K562 (cell line): Measurements from ENCODE around the gene PPOX. TPM values are rescaled to one million over a fixed set of nuclear protein-coding genes. Genes with fewer than 3 reads are reported as not detected.

Experiments
- HNRNPK ChIP-seq: fragments of 200-400 bp; formaldehyde crosslinking; IDR thresholded peaks from one replicate; pipeline ENCODE4 v1.6.1; 2018; ENCODE audit warnings: mild to moderate bottlenecking, low read depth, low read length; ENCODE audit not compliant: poor library complexity, severe bottlenecking
- POLR2H ChIP-seq: IDR thresholded peaks from 2 replicates; pipeline ENCODE4 v1.6.1; 2016; ENCODE audit warnings: missing genetic modification characterization, low read depth, mild to moderate bottlenecking, control low read depth, missing compliant biosample characterization, moderate library complexity
- RCOR1 ChIP-seq, 2 experiments: IDR thresholded peaks; 2 replicates each; pipeline ENCODE4 v1.6.1; 2012; ENCODE audit warnings: low read depth in 2 of 2, low read length in 2 of 2, borderline replicate concordance in 1 of 2, improper control_type of control experiment in 1 of 2
- RFX5 ChIP-seq: IDR thresholded peaks from 2 replicates; pipeline ENCODE4 v1.6.1; 2011; ENCODE audit warnings: low read depth, mild to moderate bottlenecking, improper control_type of control experiment, low read length
- SIN3A ChIP-seq, 2 experiments: fragments of 150-350 bp in 1 of 2; IDR thresholded peaks; 2 replicates each; pipeline ENCODE4 v1.6.1; 2011 to 2016; ENCODE audit warnings: borderline replicate concordance in 2 of 2, low read depth in 2 of 2, low read length in 2 of 2, mild to moderate bottlenecking in 2 of 2, moderate library complexity in 2 of 2; ENCODE audit not compliant: control insufficient read depth in 1 of 2
- SMAD4 ChIP-seq: fragments of 250-450 bp; sonication (Bioruptor Pico); conservative IDR thresholded peaks from 2 replicates; pipeline ENCODE4 v1.8.0; 2021; ENCODE audit warnings: inconsistent platforms, mild to moderate bottlenecking, moderate library complexity
- TSC22D4 ChIP-seq: fragments of 450-650 bp; IDR thresholded peaks from 2 replicates; pipeline ENCODE4 v1.6.1; 2016; ENCODE audit warnings: missing genetic modification characterization, missing biosample characterization, control low read depth
- ZKSCAN1 ChIP-seq: fragments of 150-350 bp; IDR thresholded peaks from 2 replicates; pipeline ENCODE4 v1.6.1; 2016; ENCODE audit warnings: low read depth, low read length
- ZNF511 ChIP-seq: sonication (generic); formaldehyde crosslinking; IDR thresholded peaks from 2 replicates; pipeline ENCODE4 v1.8.0; 2022; ENCODE audit warnings: mild to moderate bottlenecking, missing genetic modification reagents
- ZNF830 ChIP-seq: fragments of 250-450 bp; sonication (Bioruptor Pico); IDR thresholded peaks from 2 replicates; pipeline ENCODE4 v1.5.0; 2021; ENCODE audit warnings: mild to moderate bottlenecking
- polyA plus RNA-seq, 8 experiments: library from polyadenylated mRNA; depleted of rRNA in 4 of 8; stranded (reverse) in 5 of 8; unstranded in 3 of 8; fragments of >200 nt; fragmentation: Nextera tagmentation in 2 of 8; fragmentation: Illumina TruSeq in 1 of 8; extraction: Ambion mirVana in 2 of 8; extraction: Trizol in 1 of 8; gene quantifications; 2 replicates each; pipeline versions ENCODE4 v1.2.1 to v1.2.3, GENCODE V29; 2011 to 2014; ENCODE audit warnings: inconsistent platforms in 1 of 8, missing spikeins in 1 of 8
- total RNA-seq, 7 experiments: library from RNA; depleted of rRNA in 6 of 7; stranded (reverse); fragments of >200 nt in 6 of 7; fragmentation: Illumina TruSeq in 2 of 7; extraction: Trizol in 2 of 7; gene quantifications; 2 replicates each; pipeline versions ENCODE4 v1.2.1 to v1.2.3, GENCODE V29; 2011 to 2021; ENCODE audit warnings: low replicate concordance in 1 of 7
- TF ChIP-seq, protein P1 (sequence below), 2 experiments: fragments of 450-650 bp; conservative IDR thresholded peaks; 2 replicates each; pipeline ENCODE4 v1.6.1; 2017; ENCODE audit warnings: mild to moderate bottlenecking in 2 of 2, moderate library complexity in 2 of 2
- TF ChIP-seq, protein P2 (sequence below): fragments of 250-450 bp; sonication (Bioruptor Pico); IDR thresholded peaks from 2 replicates; pipeline ENCODE4 v1.4.0; 2020; ENCODE audit warnings: mild to moderate bottlenecking
- TF ChIP-seq, protein P3 (sequence below), 2 experiments: IDR thresholded peaks; 2 replicates each; pipeline ENCODE4 v1.6.1; 2011; ENCODE audit warnings: borderline replicate concordance in 1 of 2, control low read depth in 1 of 2, low read depth in 1 of 2, low read length in 1 of 2, mild to moderate bottlenecking in 1 of 2, mixed read lengths in 1 of 2, moderate library complexity in 1 of 2; ENCODE audit not compliant: insufficient read depth in 1 of 2, insufficient read length in 1 of 2, poor library complexity in 1 of 2, severe bottlenecking in 1 of 2; ENCODE audit errors: extremely low read depth in 1 of 2
- TF ChIP-seq, protein P4 (sequence below): sonication (generic); formaldehyde crosslinking; IDR thresholded peaks from 2 replicates; pipeline ENCODE4 v1.9.0; 2022; ENCODE audit warnings: mild to moderate bottlenecking, missing genetic modification reagents
- TF ChIP-seq, protein P5 (sequence below): conservative IDR thresholded peaks from 2 replicates; pipeline ENCODE4 v1.6.1; 2011; ENCODE audit warnings: low read depth, mild to moderate bottlenecking, low read length; ENCODE audit not compliant: control insufficient read depth

Gene PPOX
- total and polyA plus RNA-seq, 9 of the 15 experiments (the other 6 are each of a cell fraction or from before 2014, with no cell fraction given), result 17.0 to 57.1 (median 38.9) TPM

DNA sequence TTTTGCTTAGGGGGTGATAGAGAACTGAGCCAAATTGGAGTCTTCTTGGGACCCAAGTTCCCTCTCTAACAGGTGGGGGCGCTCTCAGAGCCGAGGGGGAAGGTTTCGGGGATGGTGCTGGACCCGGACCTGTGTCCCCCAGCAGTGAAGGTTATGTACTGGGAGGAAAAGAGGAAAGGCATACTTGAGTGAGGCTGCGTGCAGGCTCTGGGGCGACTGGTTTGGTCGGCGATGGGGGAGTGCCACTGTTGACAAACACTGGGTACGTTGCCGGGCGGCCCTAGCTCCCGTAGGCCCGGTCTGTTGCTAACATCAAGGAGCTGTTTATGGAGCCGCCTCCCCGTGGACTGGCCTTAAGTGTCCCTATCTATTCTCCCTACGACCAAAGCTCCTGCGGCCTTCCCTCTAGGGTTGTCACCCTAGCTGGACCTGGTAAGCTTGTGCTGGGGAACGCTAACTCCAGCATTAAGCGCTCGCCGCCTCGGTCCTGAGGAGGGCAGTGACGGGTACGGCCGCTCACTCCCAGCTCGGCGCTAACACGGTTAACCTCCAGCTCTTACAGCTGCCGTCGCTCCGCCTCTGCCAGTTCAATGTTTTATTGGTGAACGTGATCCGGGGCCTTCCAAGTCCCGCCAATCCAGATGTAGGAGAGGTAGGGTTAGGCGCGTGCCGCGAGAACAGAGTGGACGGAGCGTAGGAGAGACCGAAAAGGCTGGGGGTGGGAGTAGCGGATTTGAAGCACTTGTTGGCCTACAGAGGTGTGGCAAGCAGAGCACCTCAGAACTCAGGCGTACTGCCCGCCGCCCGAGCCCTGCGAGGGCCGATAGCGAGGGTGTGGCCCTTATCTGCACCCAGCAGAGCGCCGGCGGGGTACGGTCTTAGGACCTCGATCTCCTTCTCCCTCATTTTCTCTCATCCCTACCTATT is at the start of gene PPOX (continued):
- TF ChIP-seq ZNF511 (CRISPR knock-in tag) (0 out of 2 replicates have a peak, but pooled peaks have one; percentile 1), RFX5 (0 out of 2 replicates have a peak, but pooled peaks have one; percentile 34), ZKSCAN1 (peak; percentile 36; the same call in 1 of the 2 replicates), SMAD4 (peak; percentile 96), RCOR1 (IDR thresholded peaks at IDR 0.05; ENCODE audit: borderline replicate concordance in 1 of 2, low read depth in 2 of 2, low read length in 2 of 2) (peak; percentile 94 to 97), SIN3A (IDR thresholded peaks at IDR 0.05; ENCODE audit: borderline replicate concordance in 2 of 2, control insufficient read depth in 1 of 2, low read depth in 2 of 2, low read length in 2 of 2) (peak; percentile 55 to 62; a peak in 1 of 4 replicates), ZNF830 (no peak), HNRNPK (no peak), TSC22D4 (tag) (no peak), POLR2H (tag) (peak; percentile 88)
- TF ChIP-seq, protein P1, sequence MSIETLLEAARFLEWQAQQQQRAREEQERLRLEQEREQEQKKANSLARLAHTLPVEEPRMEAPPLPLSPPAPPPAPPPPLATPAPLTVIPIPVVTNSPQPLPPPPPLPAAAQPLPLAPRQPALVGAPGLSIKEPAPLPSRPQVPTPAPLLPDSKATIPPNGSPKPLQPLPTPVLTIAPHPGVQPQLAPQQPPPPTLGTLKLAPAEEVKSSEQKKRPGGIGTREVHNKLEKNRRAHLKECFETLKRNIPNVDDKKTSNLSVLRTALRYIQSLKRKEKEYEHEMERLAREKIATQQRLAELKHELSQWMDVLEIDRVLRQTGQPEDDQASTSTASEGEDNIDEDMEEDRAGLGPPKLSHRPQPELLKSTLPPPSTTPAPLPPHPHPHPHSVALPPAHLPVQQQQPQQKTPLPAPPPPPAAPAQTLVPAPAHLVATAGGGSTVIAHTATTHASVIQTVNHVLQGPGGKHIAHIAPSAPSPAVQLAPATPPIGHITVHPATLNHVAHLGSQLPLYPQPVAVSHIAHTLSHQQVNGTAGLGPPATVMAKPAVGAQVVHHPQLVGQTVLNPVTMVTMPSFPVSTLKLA (conservative IDR thresholded peaks at IDR 0.05), result peak; percentile 80 to 92; a peak in 3 of 4 replicates
- TF ChIP-seq, protein P2, sequence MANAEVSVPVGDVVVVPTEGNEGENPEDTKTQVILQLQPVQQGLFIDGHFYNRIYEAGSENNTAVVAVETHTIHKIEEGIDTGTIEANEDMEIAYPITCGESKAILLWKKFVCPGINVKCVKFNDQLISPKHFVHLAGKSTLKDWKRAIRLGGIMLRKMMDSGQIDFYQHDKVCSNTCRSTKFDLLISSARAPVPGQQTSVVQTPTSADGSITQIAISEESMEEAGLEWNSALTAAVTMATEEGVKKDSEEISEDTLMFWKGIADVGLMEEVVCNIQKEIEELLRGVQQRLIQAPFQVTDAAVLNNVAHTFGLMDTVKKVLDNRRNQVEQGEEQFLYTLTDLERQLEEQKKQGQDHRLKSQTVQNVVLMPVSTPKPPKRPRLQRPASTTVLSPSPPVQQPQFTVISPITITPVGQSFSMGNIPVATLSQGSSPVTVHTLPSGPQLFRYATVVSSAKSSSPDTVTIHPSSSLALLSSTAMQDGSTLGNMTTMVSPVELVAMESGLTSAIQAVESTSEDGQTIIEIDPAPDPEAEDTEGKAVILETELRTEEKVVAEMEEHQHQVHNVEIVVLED (CRISPR knock-in tag), result no peak
- TF ChIP-seq, protein P3, sequence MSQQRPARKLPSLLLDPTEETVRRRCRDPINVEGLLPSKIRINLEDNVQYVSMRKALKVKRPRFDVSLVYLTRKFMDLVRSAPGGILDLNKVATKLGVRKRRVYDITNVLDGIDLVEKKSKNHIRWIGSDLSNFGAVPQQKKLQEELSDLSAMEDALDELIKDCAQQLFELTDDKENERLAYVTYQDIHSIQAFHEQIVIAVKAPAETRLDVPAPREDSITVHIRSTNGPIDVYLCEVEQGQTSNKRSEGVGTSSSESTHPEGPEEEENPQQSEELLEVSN (IDR thresholded peaks at IDR 0.05; ENCODE audit: borderline replicate concordance in 1 of 2, extremely low read depth in 1 of 2, insufficient read depth in 1 of 2, insufficient read length in 1 of 2, low read depth in 1 of 2, low read length in 1 of 2, poor library complexity in 1 of 2, severe bottlenecking in 1 of 2), result peak; percentile 81 to 85
- TF ChIP-seq, protein P4, sequence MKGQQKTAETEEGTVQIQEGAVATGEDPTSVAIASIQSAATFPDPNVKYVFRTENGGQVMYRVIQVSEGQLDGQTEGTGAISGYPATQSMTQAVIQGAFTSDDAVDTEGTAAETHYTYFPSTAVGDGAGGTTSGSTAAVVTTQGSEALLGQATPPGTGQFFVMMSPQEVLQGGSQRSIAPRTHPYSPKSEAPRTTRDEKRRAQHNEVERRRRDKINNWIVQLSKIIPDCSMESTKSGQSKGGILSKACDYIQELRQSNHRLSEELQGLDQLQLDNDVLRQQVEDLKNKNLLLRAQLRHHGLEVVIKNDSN, result peak; percentile 89
- TF ChIP-seq, protein P5, sequence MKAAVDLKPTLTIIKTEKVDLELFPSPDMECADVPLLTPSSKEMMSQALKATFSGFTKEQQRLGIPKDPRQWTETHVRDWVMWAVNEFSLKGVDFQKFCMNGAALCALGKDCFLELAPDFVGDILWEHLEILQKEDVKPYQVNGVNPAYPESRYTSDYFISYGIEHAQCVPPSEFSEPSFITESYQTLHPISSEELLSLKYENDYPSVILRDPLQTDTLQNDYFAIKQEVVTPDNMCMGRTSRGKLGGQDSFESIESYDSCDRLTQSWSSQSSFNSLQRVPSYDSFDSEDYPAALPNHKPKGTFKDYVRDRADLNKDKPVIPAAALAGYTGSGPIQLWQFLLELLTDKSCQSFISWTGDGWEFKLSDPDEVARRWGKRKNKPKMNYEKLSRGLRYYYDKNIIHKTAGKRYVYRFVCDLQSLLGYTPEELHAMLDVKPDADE, result peak; percentile 86
